Spleen (tissue), 7 donors: ENCODE data around the gene FRMD1.

Source experiments
- POLR2AphosphoS5 ChIP-seq, 3 donors: sonication (generic); formaldehyde crosslinking; IDR thresholded peaks; one replicate each; pipeline ENCODE4 v1.5.1; 2017; ENCODE audit warnings: antibody characterized with exemption in 3 of 3
- TF ChIP-seq, protein P1 (sequence below), 11 experiments: fragments of 200-600 bp in 7 of 11; fragments of 450-650 bp in 4 of 11; sonication (generic) in 4 of 11; IDR thresholded peaks in 8 of 11; conservative IDR thresholded peaks in 3 of 11; 1 replicate in 7 of 11; 2 replicates in 4 of 11; pipeline versions ENCODE4 v1.4.0 to v1.8.0; 2016 to 2021; ENCODE audit warnings: antibody characterized with exemption in 11 of 11, inconsistent platforms in 4 of 11, mild to moderate bottlenecking in 1 of 11
- donor health status: DM: no; HTN: no; CAD: no; lungs with moderate emphysema.
- donor health status: DM: no; HTN: no; CAD: no.
- donor health status: DM: no; HTN: no; CAD: no.

DNA sequence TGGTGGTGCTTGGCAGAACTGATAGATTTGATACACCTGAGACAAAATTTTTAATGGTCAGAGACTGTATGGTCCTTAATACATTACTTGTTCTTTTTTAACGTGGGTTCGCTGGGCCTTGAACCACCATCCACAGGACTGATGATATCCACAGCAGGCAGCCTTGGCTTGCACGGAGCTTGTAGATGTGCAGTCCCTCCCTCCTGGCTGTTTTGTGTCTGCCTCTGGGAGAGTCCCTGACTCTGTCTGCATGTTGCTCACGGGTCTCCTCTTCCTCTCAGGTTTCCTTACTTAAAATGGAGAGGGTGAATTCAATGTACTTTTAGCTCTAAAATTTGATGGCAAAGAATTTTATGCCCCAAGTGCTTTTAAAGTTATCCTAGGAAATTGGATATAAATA, 64.0 kb downstream of the FRMD1 start:
- TF ChIP-seq, protein P1, sequence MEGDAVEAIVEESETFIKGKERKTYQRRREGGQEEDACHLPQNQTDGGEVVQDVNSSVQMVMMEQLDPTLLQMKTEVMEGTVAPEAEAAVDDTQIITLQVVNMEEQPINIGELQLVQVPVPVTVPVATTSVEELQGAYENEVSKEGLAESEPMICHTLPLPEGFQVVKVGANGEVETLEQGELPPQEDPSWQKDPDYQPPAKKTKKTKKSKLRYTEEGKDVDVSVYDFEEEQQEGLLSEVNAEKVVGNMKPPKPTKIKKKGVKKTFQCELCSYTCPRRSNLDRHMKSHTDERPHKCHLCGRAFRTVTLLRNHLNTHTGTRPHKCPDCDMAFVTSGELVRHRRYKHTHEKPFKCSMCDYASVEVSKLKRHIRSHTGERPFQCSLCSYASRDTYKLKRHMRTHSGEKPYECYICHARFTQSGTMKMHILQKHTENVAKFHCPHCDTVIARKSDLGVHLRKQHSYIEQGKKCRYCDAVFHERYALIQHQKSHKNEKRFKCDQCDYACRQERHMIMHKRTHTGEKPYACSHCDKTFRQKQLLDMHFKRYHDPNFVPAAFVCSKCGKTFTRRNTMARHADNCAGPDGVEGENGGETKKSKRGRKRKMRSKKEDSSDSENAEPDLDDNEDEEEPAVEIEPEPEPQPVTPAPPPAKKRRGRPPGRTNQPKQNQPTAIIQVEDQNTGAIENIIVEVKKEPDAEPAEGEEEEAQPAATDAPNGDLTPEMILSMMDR (IDR thresholded peaks at IDR 0.05 in 8 of 11, conservative IDR thresholded peaks at IDR 0.05 in 3 of 11): no peak
- no peak for TF ChIP-seq POLR2AphosphoS5 (IDR thresholded peaks at IDR 0.05)
